Measurements from ENCODE around the gene DEFB129. TPM values are rescaled to one million over a fixed set of nuclear protein-coding genes. Genes with fewer than 3 reads are reported as not detected.

The DEFB129 gene
- total and polyA plus RNA-seq, 10 of the 15 experiments (the other 5 are each of a cell fraction or from before 2014, with no cell fraction given), result not detected

DNA sequence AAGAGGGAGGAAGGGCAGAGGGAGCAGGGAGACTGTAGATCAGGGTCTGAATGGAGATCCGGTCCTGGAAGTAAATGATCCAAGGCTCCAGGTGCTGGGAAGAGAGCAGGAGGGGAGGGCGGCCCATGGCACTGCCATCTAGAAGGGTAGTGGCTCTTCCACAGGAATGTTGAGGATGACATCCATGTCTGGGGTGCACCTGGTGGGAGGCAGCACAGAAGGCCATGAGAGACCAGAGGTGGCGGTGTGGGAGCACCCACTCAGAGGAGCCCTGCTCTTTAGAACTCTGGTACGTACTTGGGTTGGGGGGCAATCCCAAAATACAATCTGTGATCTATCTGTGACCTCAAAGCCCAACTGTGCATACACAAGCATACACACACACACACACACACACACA lies 44.0 kb downstream of the DEFB129 start (continued):
- TF ChIP-seq, protein P1, sequence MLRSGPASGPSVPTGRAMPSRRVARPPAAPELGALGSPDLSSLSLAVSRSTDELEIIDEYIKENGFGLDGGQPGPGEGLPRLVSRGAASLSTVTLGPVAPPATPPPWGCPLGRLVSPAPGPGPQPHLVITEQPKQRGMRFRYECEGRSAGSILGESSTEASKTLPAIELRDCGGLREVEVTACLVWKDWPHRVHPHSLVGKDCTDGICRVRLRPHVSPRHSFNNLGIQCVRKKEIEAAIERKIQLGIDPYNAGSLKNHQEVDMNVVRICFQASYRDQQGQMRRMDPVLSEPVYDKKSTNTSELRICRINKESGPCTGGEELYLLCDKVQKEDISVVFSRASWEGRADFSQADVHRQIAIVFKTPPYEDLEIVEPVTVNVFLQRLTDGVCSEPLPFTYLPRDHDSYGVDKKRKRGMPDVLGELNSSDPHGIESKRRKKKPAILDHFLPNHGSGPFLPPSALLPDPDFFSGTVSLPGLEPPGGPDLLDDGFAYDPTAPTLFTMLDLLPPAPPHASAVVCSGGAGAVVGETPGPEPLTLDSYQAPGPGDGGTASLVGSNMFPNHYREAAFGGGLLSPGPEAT (IDR thresholded peaks at IDR 0.05; ENCODE audit: low read depth), result no peak
- TF ChIP-seq NFYA (IDR thresholded peaks at IDR 0.05; ENCODE audit: borderline replicate concordance, low read depth, low read length), result no peak
- TF ChIP-seq CHD2 (IDR thresholded peaks at IDR 0.05; ENCODE audit: borderline replicate concordance, low read depth, low read length), result no peak
- TF ChIP-seq SREBF2 (IDR thresholded peaks at IDR 0.05; ENCODE audit: low read length), result no peak
- TF ChIP-seq JUND (IDR thresholded peaks at IDR 0.05; ENCODE audit: low read depth, low read length), result no peak
- TF ChIP-seq ZNF274 (IDR thresholded peaks at IDR 0.05; ENCODE audit: insufficient read depth, insufficient read length), result no peak
- TF ChIP-seq, protein P2, sequence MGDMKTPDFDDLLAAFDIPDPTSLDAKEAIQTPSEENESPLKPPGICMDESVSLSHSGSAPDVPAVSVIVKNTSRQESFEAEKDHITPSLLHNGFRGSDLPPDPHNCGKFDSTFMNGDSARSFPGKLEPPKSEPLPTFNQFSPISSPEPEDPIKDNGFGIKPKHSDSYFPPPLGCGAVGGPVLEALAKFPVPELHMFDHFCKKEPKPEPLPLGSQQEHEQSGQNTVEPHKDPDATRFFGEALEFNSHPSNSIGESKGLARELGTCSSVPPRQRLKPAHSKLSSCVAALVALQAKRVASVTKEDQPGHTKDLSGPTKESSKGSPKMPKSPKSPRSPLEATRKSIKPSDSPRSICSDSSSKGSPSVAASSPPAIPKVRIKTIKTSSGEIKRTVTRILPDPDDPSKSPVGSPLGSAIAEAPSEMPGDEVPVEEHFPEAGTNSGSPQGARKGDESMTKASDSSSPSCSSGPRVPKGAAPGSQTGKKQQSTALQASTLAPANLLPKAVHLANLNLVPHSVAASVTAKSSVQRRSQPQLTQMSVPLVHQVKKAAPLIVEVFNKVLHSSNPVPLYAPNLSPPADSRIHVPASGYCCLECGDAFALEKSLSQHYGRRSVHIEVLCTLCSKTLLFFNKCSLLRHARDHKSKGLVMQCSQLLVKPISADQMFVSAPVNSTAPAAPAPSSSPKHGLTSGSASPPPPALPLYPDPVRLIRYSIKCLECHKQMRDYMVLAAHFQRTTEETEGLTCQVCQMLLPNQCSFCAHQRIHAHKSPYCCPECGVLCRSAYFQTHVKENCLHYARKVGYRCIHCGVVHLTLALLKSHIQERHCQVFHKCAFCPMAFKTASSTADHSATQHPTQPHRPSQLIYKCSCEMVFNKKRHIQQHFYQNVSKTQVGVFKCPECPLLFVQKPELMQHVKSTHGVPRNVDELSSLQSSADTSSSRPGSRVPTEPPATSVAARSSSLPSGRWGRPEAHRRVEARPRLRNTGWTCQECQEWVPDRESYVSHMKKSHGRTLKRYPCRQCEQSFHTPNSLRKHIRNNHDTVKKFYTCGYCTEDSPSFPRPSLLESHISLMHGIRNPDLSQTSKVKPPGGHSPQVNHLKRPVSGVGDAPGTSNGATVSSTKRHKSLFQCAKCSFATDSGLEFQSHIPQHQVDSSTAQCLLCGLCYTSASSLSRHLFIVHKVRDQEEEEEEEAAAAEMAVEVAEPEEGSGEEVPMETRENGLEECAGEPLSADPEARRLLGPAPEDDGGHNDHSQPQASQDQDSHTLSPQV (IDR thresholded peaks at IDR 0.05), result no peak
- no peak for TF ChIP-seq TCF7 (IDR thresholded peaks at IDR 0.05; ENCODE audit: borderline replicate concordance)
- no peak for TF ChIP-seq KLF5 (IDR thresholded peaks at IDR 0.05; ENCODE audit: partially characterized antibody)
- no peak for TF ChIP-seq GABPA (IDR thresholded peaks at IDR 0.05; ENCODE audit: low read depth)
- TF ChIP-seq STAT3 (IDR thresholded peaks at IDR 0.05; ENCODE audit: low read depth, low read length), result no peak

Measured in GM12878 (cell line).